Common myeloid progenitor, CD34-positive (primary cell): ENCODE data around the gene SMCO2.
"Not testable (repeated sequence)": the region's sequence is repeated elsewhere in the genome, so short reads cannot be mapped to it uniquely, and the experiment has no call there.

ENCODE experiments used
- CTCF ChIA-PET: fragments of 350-600 bp; sonication (Branson Sonifier 250); formaldehyde crosslinking; loops from one replicate; lab custom pipeline; 2021; ENCODE audit warnings: antibody characterized with exemption; lab: Charles Lee
- POLR2A ChIA-PET: fragments of 350-600 bp; sonication (Branson Sonifier 250); formaldehyde crosslinking; loops from one replicate; lab custom pipeline; 2021; ENCODE audit warnings: antibody characterized with exemption; lab: Charles Lee
- DNase-seq, 3 donors: peaks; one replicate each; pipeline versions ENCODE4 v3.0.0 to v3.0.0-alpha.2; 2013
- H3K27ac ChIP-seq, 2 experiments: 1 replicate in 1 of 2; 2 replicates in 1 of 2; pipeline ENCODE4 v1.7.0; 2013; ENCODE audit warnings: inconsistent platforms in 2 of 2, low read length in 2 of 2, mild to moderate bottlenecking in 2 of 2, low read depth in 1 of 2, moderate library complexity in 1 of 2; ENCODE audit not compliant: severe bottlenecking in 2 of 2, insufficient read depth in 1 of 2, poor library complexity in 1 of 2
- H3K27me3 ChIP-seq, 5 experiments: replicated peaks in 2 of 5; 1 replicate in 3 of 5; 2 replicates in 2 of 5; pipeline versions ENCODE4 v1.6.1 to v1.7.0; 2013; ENCODE audit warnings: low read length in 4 of 5, mild to moderate bottlenecking in 2 of 5, moderate library complexity in 2 of 5, inconsistent platforms in 1 of 5; ENCODE audit not compliant: insufficient read depth in 5 of 5, control insufficient read depth in 4 of 5
- H3K36me3 ChIP-seq, 4 experiments: 1 replicate in 2 of 4; 2 replicates in 2 of 4; pipeline versions ENCODE4 v1.6.1 to v1.7.0; 2013; ENCODE audit warnings: low read length in 3 of 4, control low read depth in 1 of 4, mild to moderate bottlenecking in 1 of 4; ENCODE audit not compliant: control insufficient read depth in 4 of 4, insufficient read depth in 4 of 4
- H3K4me1 ChIP-seq, 4 experiments: 1 replicate in 3 of 4; 2 replicates in 1 of 4; pipeline versions ENCODE4 v1.6.1 to v1.7.1; 2013; ENCODE audit warnings: low read length in 3 of 4, mild to moderate bottlenecking in 3 of 4, control low read depth in 1 of 4, inconsistent platforms in 1 of 4, moderate library complexity in 1 of 4; ENCODE audit not compliant: control insufficient read depth in 4 of 4, insufficient read depth in 4 of 4; ENCODE audit errors: control extremely low read depth in 1 of 4
- H3K4me3 ChIP-seq, 7 experiments: 1 replicate in 4 of 7; 2 replicates in 3 of 7; pipeline versions ENCODE4 v1.5.1 to v1.7.0; 2013; ENCODE audit warnings: mild to moderate bottlenecking in 7 of 7, low read length in 6 of 7, moderate library complexity in 6 of 7, inconsistent platforms in 2 of 7, low read depth in 2 of 7, control low read depth in 1 of 7; ENCODE audit not compliant: insufficient read depth in 4 of 7, control insufficient read depth in 1 of 7; ENCODE audit errors: extremely low read depth in 1 of 7
- H3K9me3 ChIP-seq, 5 experiments: 1 replicate in 4 of 5; 2 replicates in 1 of 5; pipeline versions ENCODE4 v1.6.1 to v1.7.1; 2013; ENCODE audit warnings: low read length in 4 of 5, mild to moderate bottlenecking in 2 of 5, inconsistent platforms in 1 of 5, low read depth in 1 of 5, moderate library complexity in 1 of 5; ENCODE audit not compliant: control insufficient read depth in 4 of 5, insufficient read depth in 2 of 5; ENCODE audit errors: control extremely low read depth in 1 of 5
- WGBS: methylation state at CpG from one replicate; pipeline ENCODE4 v1.1.5; 2013; ENCODE audit not compliant: insufficient coverage; 5-methylcytosine and 5-hydroxymethylcytosine counted together

SMCO2 gene

GRCh38 chr12:27535318-27535717, 88.8 kb downstream of the SMCO2 start:
- H3K4me3 ChIP-seq, result no peak overlapping the region
- no peaks in the 10 kb centered on the region for H3K27me3 ChIP-seq
- H3K27ac ChIP-seq, result no peak overlapping the region
- H3K36me3 ChIP-seq, result peaks cover 0 to 2% (median 1%) of the 10 kb centered on the region in 4 experiments
- WGBS, result 100% methylated on average over 2 of the region's 6 CpGs
- H3K4me1 ChIP-seq, result peaks cover 4 to 28% (median 24%) of the 10 kb centered on the region in 4 experiments
- H3K9me3 ChIP-seq, result no peaks in the 10 kb centered on the region
- DNase-seq, result no peak
- ChIA-PET POLR2A (no interaction called here), CTCF (interaction anchor here (0.8 to 1.9 kb wide), 2 partner anchors 10 to 11 kb away, joined by 3 to 8 read pairs; partner anchors contain the start of gene PPFIBP1)

- DNase-seq, result no peak
- Histone ChIP-seq H3K27me3 (no peaks in the 10 kb centered on the region), H3K4me3 (no peak overlapping the region), H3K9me3 (no peaks in the 10 kb centered on the region), H3K36me3 (peaks cover 0 to 2% (median 1%) of the 10 kb centered on the region in 4 experiments), H3K4me1 (peaks cover 4 to 18% (median 12%) of the 10 kb centered on the region in 4 experiments), H3K27ac (no peak overlapping the region)
- ChIA-PET CTCF (no interaction called here), POLR2A (no interaction called here)
- 94% methylated on average over 2 of the region's 8 CpGs for WGBS
Measured at GRCh38 chr12:27537855-27538675, 91.5 kb downstream of the SMCO2 start.

GRCh38 chr12:27539191-27539631, 92.7 kb downstream of the SMCO2 start:
- ChIA-PET POLR2A (no interaction called here), CTCF (interaction anchor here (1.0 kb wide), 1 partner anchor 11 kb away, joined by 4 read pairs; no protein-coding TSS in a partner anchor)
- Histone ChIP-seq H3K4me3 (no peak overlapping the region), H3K36me3 (peaks cover 0 to 2% (median 1%) of the 10 kb centered on the region in 4 experiments), H3K4me1 (peaks cover 2 to 11% (median 9%) of the 10 kb centered on the region in 4 experiments), H3K9me3 (no peaks in the 10 kb centered on the region), H3K27ac (no peak overlapping the region), H3K27me3 (no peaks in the 10 kb centered on the region)
- WGBS, result 72% methylated on average over 3 of the region's 4 CpGs
- DNase-seq, result no peak

- Histone ChIP-seq H3K4me3 (no peak overlapping the region), H3K36me3 (peaks cover 0 to 2% (median 1%) of the 10 kb centered on the region in 4 experiments), H3K27ac (no peak overlapping the region), H3K27me3 (no peaks in the 10 kb centered on the region), H3K4me1 (peaks cover 0 to 4% (median 1%) of the 10 kb centered on the region in 4 experiments), H3K9me3 (no peaks in the 10 kb centered on the region)
- ChIA-PET POLR2A (no interaction called here), CTCF (interaction anchor here (0.9 kb wide), 1 partner anchor 15 kb away, joined by 3 read pairs; no protein-coding TSS in a partner anchor)
- DNase-seq, result no peak
- 92% methylated on average over 2 of the region's 8 CpGs for WGBS
Measured at GRCh38 chr12:27541031-27541719, 94.6 kb downstream of the SMCO2 start.

- ChIA-PET CTCF (interaction anchor here (0.9 kb wide), 1 partner anchor 18 kb away, joined by 3 read pairs; no protein-coding TSS in a partner anchor), POLR2A (no interaction called here)
- peaks cover 0 to 6% (median 1%) of the 10 kb centered on the region in 4 experiments for H3K4me1 ChIP-seq
- no peak overlapping the region for H3K4me3 ChIP-seq
- DNase-seq, result no peak
- no peaks in the 10 kb centered on the region for H3K36me3 ChIP-seq
- no peak overlapping the region for H3K27ac ChIP-seq
- no peaks in the 10 kb centered on the region for H3K9me3 ChIP-seq
- no peaks in the 10 kb centered on the region for H3K27me3 ChIP-seq
- no CpG with 5 or more reads among the region's 5 CpGs for WGBS
Measured at GRCh38 chr12:27542628-27543027, 96.1 kb downstream of the SMCO2 start.

GRCh38 chr12:27544858-27545257, 98.3 kb downstream of the SMCO2 start:
- POLR2A ChIA-PET, H3K27ac ChIP-seq, H3K36me3 ChIP-seq, DNase-seq, H3K9me3 ChIP-seq, H3K4me3 ChIP-seq, H3K27me3 ChIP-seq: not testable (repeated sequence)
- H3K4me1 ChIP-seq, result peaks cover 6 to 18% (median 14%) of the 10 kb centered on the region in 4 experiments
- WGBS, result no CpG with 5 or more reads among the region's 1 CpG
- CTCF ChIA-PET, result interaction anchor here (0.6 to 1.6 kb wide), 2 partner anchors 11 to 552 kb away, joined by 3 to 4 read pairs; no protein-coding TSS in a partner anchor
